BLaER1 treated with 17β-estradiol and CSF1 and Interleukin-3, amounts not matched to agents 10 nM and 100 nM (cell line): Measurements from ENCODE around the gene TAS2R7.

Source experiments
- H3K27ac ChIP-seq, 11 experiments: shearing (Covaris generic); formaldehyde crosslinking; 2 replicates each; pipeline ENCODE4 v1.8.1; 2022
- H3K27me3 ChIP-seq, 11 experiments: shearing (Covaris generic); formaldehyde crosslinking; 2 replicates each; pipeline ENCODE4 v1.8.1; 2022
- H3K36me3 ChIP-seq, 11 experiments: shearing (Covaris generic); formaldehyde crosslinking; 2 replicates each; pipeline ENCODE4 v1.8.1; 2022
- H3K4me1 ChIP-seq, 10 experiments: shearing (Covaris generic); formaldehyde crosslinking; 2 replicates each; pipeline ENCODE4 v1.8.1; 2022
- H3K4me2 ChIP-seq, 11 experiments: shearing (Covaris generic); formaldehyde crosslinking; 2 replicates each; pipeline ENCODE4 v1.8.1; 2022
- H3K4me3 ChIP-seq, 10 experiments: shearing (Covaris generic); formaldehyde crosslinking; 2 replicates each; pipeline ENCODE4 v1.8.1; 2022
- H3K9ac ChIP-seq, 11 experiments: shearing (Covaris generic); formaldehyde crosslinking; 2 replicates each; pipeline ENCODE4 v1.8.1; 2022
- H3K9me3 ChIP-seq, 11 experiments: shearing (Covaris generic); formaldehyde crosslinking; replicated peaks in 1 of 11; 2 replicates each; pipeline ENCODE4 v1.8.1; 2022
- H4K20me1 ChIP-seq, 11 experiments: shearing (Covaris generic); formaldehyde crosslinking; 2 replicates each; pipeline ENCODE4 v1.8.1; 2022
- Cebpa-rat ChIP-seq, 11 experiments: shearing (Covaris generic); IDR thresholded peaks; 2 replicates each; pipeline ENCODE4 v1.8.1; 2022

TAS2R7 gene

GRCh38 chr12:10802587-10802986 is at the start of gene TAS2R7:
TAS2R7 (minus strand) TSS chr12:10802627; CDS start chr12:10802570, 57 bp downstream.
- no peak for TF ChIP-seq Cebpa-rat (IDR thresholded peaks at IDR 0.05)
- Histone ChIP-seq H3K27me3 (no peaks in the 10 kb centered on the region), H3K9me3 (no peaks in the 10 kb centered on the region), H3K36me3 (no peaks in the 10 kb centered on the region), H4K20me1 (no peaks in the 10 kb centered on the region), H3K4me3 (no peak within 1 kb of the TSS), H3K9ac (no peak within 1 kb of the TSS), H3K4me1 (no peaks in the 10 kb centered on the region), H3K27ac (no peak within 1 kb of the TSS), H3K4me2 (no peak within 1 kb of the TSS)

GRCh38 chr12:10851243-10851858 is 48.9 kb upstream of the TAS2R7 start:
- Histone ChIP-seq H3K4me1 (peaks cover 0 to 11% (median 7%) of the 10 kb centered on the region in 10 experiments; a peak in 9 of 20 replicates), H3K4me3 (no peak overlapping the region), H3K9ac (no peak overlapping the region), H3K4me2 (no peak overlapping the region), H3K9me3 (peaks cover 10 to 19% (median 16%) of the 10 kb centered on the region in 11 experiments), H3K27me3 (no peaks in the 10 kb centered on the region), H4K20me1 (no peaks in the 10 kb centered on the region), H3K36me3 (peaks cover 10 to 43% (median 15%) of the 10 kb centered on the region in 11 experiments; a peak in 21 of 22 replicates), H3K27ac (no peak overlapping the region)
- TF ChIP-seq Cebpa-rat (IDR thresholded peaks at IDR 0.05), result no peak

GRCh38 chr12:10849425-10849878 is 47.0 kb upstream of the TAS2R7 start, which contains the start of gene PRR4:
PRR4 (minus strand) TSS chr12:10849475; CDS start chr12:10849437, 38 bp downstream.
- H3K27me3 ChIP-seq, result no peaks in the 10 kb centered on the region
- H3K4me2 ChIP-seq, result peak within 1 kb of the TSS in 6 of 11 experiments; percentile 4 to 33 (median 19); a peak in 6 of 22 replicates
- H3K9me3 ChIP-seq, result 0 out of 22 replicates have a peak, but pooled peaks cover 0 to under 1% (median 0%) of the 10 kb centered on the region in 11 experiments
- no peak for TF ChIP-seq Cebpa-rat (IDR thresholded peaks at IDR 0.05)
- peaks cover 0 to 11% (median 7%) of the 10 kb centered on the region in 10 experiments; a peak in 9 of 20 replicates for H3K4me1 ChIP-seq
- no peak within 1 kb of the TSS for H3K9ac ChIP-seq
- no peak within 1 kb of the TSS for H3K4me3 ChIP-seq
- H4K20me1 ChIP-seq, result no peaks in the 10 kb centered on the region
- H3K27ac ChIP-seq, result no peak within 1 kb of the TSS
- H3K36me3 ChIP-seq, result peaks cover 0 to 35% (median 2%) of the 10 kb centered on the region in 11 experiments; a peak in 8 of 22 replicates

GRCh38 chr12:10847744-10848143 is 45.3 kb upstream of the TAS2R7 start:
- Histone ChIP-seq H3K4me2 (no peak overlapping the region), H3K4me1 (peaks cover 0 to 11% (median 7%) of the 10 kb centered on the region in 10 experiments; a peak in 9 of 20 replicates), H3K9ac (no peak overlapping the region), H3K9me3 (no peaks in the 10 kb centered on the region), H3K27me3 (no peaks in the 10 kb centered on the region), H3K27ac (no peak overlapping the region), H3K4me3 (no peak overlapping the region), H4K20me1 (no peaks in the 10 kb centered on the region), H3K36me3 (peaks cover 0 to 41% (median 3%) of the 10 kb centered on the region in 11 experiments; a peak in 6 of 22 replicates)
- no peak for TF ChIP-seq Cebpa-rat (IDR thresholded peaks at IDR 0.05)

GRCh38 chr12:10842862-10843261 is 40.4 kb upstream of the TAS2R7 start:
- Histone ChIP-seq H3K36me3 (peaks cover 0 to 20% (median 3%) of the 10 kb centered on the region in 11 experiments; a peak in 5 of 22 replicates), H3K4me1 (no peaks in the 10 kb centered on the region), H3K27ac (no peak overlapping the region), H3K27me3 (no peaks in the 10 kb centered on the region), H3K9me3 (no peaks in the 10 kb centered on the region), H3K9ac (no peak overlapping the region), H3K4me2 (no peak overlapping the region), H3K4me3 (no peak overlapping the region), H4K20me1 (no peaks in the 10 kb centered on the region)
- TF ChIP-seq Cebpa-rat (IDR thresholded peaks at IDR 0.05), result no peak

- Histone ChIP-seq H3K4me1 (no peaks in the 10 kb centered on the region), H3K36me3 (peaks cover 0 to 8% (median 0%) of the 10 kb centered on the region in 11 experiments; a peak in 1 of 22 replicates), H3K4me3 (no peak overlapping the region), H3K9me3 (peaks cover 0 to 4% (median 0%) of the 10 kb centered on the region in 11 experiments; a peak in 1 of 22 replicates), H3K27ac (no peak overlapping the region), H3K9ac (no peak overlapping the region), H3K27me3 (no peaks in the 10 kb centered on the region), H4K20me1 (no peaks in the 10 kb centered on the region), H3K4me2 (no peak overlapping the region)
- TF ChIP-seq Cebpa-rat (IDR thresholded peaks at IDR 0.05), result no peak
Measured at GRCh38 chr12:10838461-10838860, 36.0 kb upstream of the TAS2R7 start.

- Histone ChIP-seq H3K27ac (no peak overlapping the region), H3K9ac (no peak overlapping the region), H4K20me1 (no peaks in the 10 kb centered on the region), H3K36me3 (no peaks in the 10 kb centered on the region), H3K4me2 (no peak overlapping the region), H3K4me3 (no peak overlapping the region), H3K9me3 (no peaks in the 10 kb centered on the region), H3K4me1 (no peaks in the 10 kb centered on the region), H3K27me3 (no peaks in the 10 kb centered on the region)
- TF ChIP-seq Cebpa-rat (IDR thresholded peaks at IDR 0.05), result peak in 1 of 11 experiments; percentile 26; a peak in 1 of 22 replicates
Measured at GRCh38 chr12:10829994-10830393, 27.6 kb upstream of the TAS2R7 start.

GRCh38 chr12:10826258-10826657 is 23.8 kb upstream of the TAS2R7 start, which contains the start of gene TAS2R10:
TAS2R10 (minus strand) TSS chr12:10826358; CDS start chr12:10826269, 89 bp downstream.
- H3K9me3 ChIP-seq, result no peaks in the 10 kb centered on the region
- H3K4me3 ChIP-seq, result no peak within 1 kb of the TSS
- no peak for TF ChIP-seq Cebpa-rat (IDR thresholded peaks at IDR 0.05)
- H3K4me1 ChIP-seq, result no peaks in the 10 kb centered on the region
- H3K27ac ChIP-seq, result no peak within 1 kb of the TSS
- no peaks in the 10 kb centered on the region for H3K36me3 ChIP-seq
- H4K20me1 ChIP-seq, result no peaks in the 10 kb centered on the region
- no peak within 1 kb of the TSS for H3K4me2 ChIP-seq
- H3K27me3 ChIP-seq, result no peaks in the 10 kb centered on the region
- no peak within 1 kb of the TSS for H3K9ac ChIP-seq

GRCh38 chr12:10824957-10825356 is 22.5 kb upstream of the TAS2R7 start:
- Histone ChIP-seq H3K9me3 (no peaks in the 10 kb centered on the region), H3K9ac (no peak overlapping the region), H3K27ac (no peak overlapping the region), H3K27me3 (no peaks in the 10 kb centered on the region), H3K4me2 (no peak overlapping the region), H3K36me3 (no peaks in the 10 kb centered on the region), H3K4me1 (no peaks in the 10 kb centered on the region), H4K20me1 (no peaks in the 10 kb centered on the region), H3K4me3 (no peak overlapping the region)
- TF ChIP-seq Cebpa-rat (IDR thresholded peaks at IDR 0.05), result no peak
